GM12801 (cell line): ENCODE results near the gene RIPK3.

Source experiments
- CTCF ChIP-seq: IDR thresholded peaks from one replicate; pipeline ENCODE4 v1.5.1; 2011; ENCODE audit warnings: control low read depth; ENCODE audit not compliant: insufficient read length; ENCODE audit errors: extremely low read depth

Gene RIPK3

GRCh38 chr14:24299255-24300191, 40.3 kb downstream of the RIPK3 start, which contains the start of the genes DHRS1 and NOP9:
TSS of gene DHRS1 (minus strand) at chr14:24299780. CDS start at chr14:24299106, 674 bp downstream.
TSS of gene NOP9 (plus strand) at chr14:24299850. CDS start at chr14:24299955, 105 bp downstream.
- TF ChIP-seq CTCF = no peak

- TF ChIP-seq CTCF = no peak
Observed at GRCh38 chr14:24298892-24299254, 40.9 kb downstream of the RIPK3 start.

GRCh38 chr14:24297190-24297964, 42.4 kb downstream of the RIPK3 start:
- no peak for TF ChIP-seq CTCF

- peak; percentile 21 for TF ChIP-seq CTCF
Observed at GRCh38 chr14:24296341-24297157, 43.2 kb downstream of the RIPK3 start.

- TF ChIP-seq CTCF = no peak
Observed at GRCh38 chr14:24293525-24293924, 46.3 kb downstream of the RIPK3 start.

GRCh38 chr14:24292118-24292807, 47.5 kb downstream of the RIPK3 start:
- no peak for TF ChIP-seq CTCF
